A673 (cell line): ENCODE data around the gene CARD16.
"Not testable (repeated sequence)": the region's sequence is repeated elsewhere in the genome, so short reads cannot be mapped to it uniquely, and the experiment has no call there.

Experiments used
- CTCF ChIP-seq: fragments of 300-800, 200-600 bp; sonication (generic); conservative IDR thresholded peaks from 2 replicates; pipeline ENCODE4 v1.5.1; 2017; ENCODE audit warnings: low read depth, mild to moderate bottlenecking, antibody characterized with exemption, low read length, moderate library complexity, mixed read lengths
- EZH2 ChIP-seq: fragments of 200-600 bp; sonication (generic); IDR thresholded peaks from 2 replicates; pipeline ENCODE4 v1.6.1; 2017; ENCODE audit warnings: borderline replicate concordance, low read depth, mild to moderate bottlenecking, mixed read lengths, antibody characterized with exemption, low read length; ENCODE audit not compliant: poor library complexity, severe bottlenecking

GRCh38 chr11:105044557-105045524 lies at the start of gene CARD16:
- not testable (repeated sequence) for TF ChIP-seq CTCF, EZH2
